Naive thymus-derived CD4-positive, alpha-beta T cell (primary cell): Measurements from ENCODE around the gene SETD2. TPM values are rescaled to one million over a fixed set of nuclear protein-coding genes. Genes with fewer than 3 reads are reported as not detected.

Experiments used
- ATAC-seq: fragments of 150-1000 bp; cut with Tn5 transposase; 2 replicates; pipeline ENCODE4 v1.10.0; 2021; ENCODE audit warnings: mild to moderate bottlenecking, moderate library complexity
- CTCF ChIA-PET: fragments of 350-600 bp; sonication (Branson Sonifier 250); formaldehyde crosslinking; loops from one replicate; lab custom pipeline; 2021; ENCODE audit warnings: antibody characterized with exemption; lab: Charles Lee
- POLR2A ChIA-PET: fragments of 350-600 bp; sonication (Branson Sonifier 250); formaldehyde crosslinking; loops from one replicate; lab custom pipeline; 2021; ENCODE audit warnings: antibody characterized with exemption, inconsistent platforms; lab: Charles Lee
- DNase-seq, 9 donors: peaks; one replicate each; pipeline versions ENCODE4 v3.0.0 to v3.0.0-alpha.2; 2020 to 2022; ENCODE audit warnings: mixed read lengths in 1 of 9
- H3K27ac ChIP-seq: one replicate; pipeline ENCODE4 v1.7.0; 2013; ENCODE audit warnings: mild to moderate bottlenecking, low read depth, low read length, moderate library complexity
- H3K27me3 ChIP-seq, 2 donors: one replicate each; pipeline ENCODE4 v1.7.0; 2013; ENCODE audit warnings: low read length in 2 of 2, mild to moderate bottlenecking in 2 of 2, moderate library complexity in 2 of 2; ENCODE audit not compliant: control insufficient read depth in 2 of 2, insufficient read depth in 2 of 2
- H3K36me3 ChIP-seq, 3 experiments: 1 replicate in 2 of 3; 2 replicates in 1 of 3; pipeline ENCODE4 v1.7.0; 2013; ENCODE audit warnings: low read length in 3 of 3, mild to moderate bottlenecking in 3 of 3, moderate library complexity in 1 of 3; ENCODE audit not compliant: insufficient read depth in 3 of 3, control insufficient read depth in 2 of 3
- H3K4me1 ChIP-seq, 2 donors: one replicate each; pipeline ENCODE4 v1.7.0; 2013; ENCODE audit warnings: low read length in 2 of 2, mild to moderate bottlenecking in 2 of 2, moderate library complexity in 1 of 2; ENCODE audit not compliant: control insufficient read depth in 2 of 2, insufficient read depth in 2 of 2
- H3K4me3 ChIP-seq: 2 replicates; pipeline ENCODE4 v1.7.0; 2013; ENCODE audit warnings: mild to moderate bottlenecking, low read length
- H3K9me3 ChIP-seq, 3 experiments: 1 replicate in 2 of 3; 2 replicates in 1 of 3; pipeline ENCODE4 v1.7.0; 2013; ENCODE audit warnings: low read length in 3 of 3; ENCODE audit not compliant: control insufficient read depth in 2 of 3
- H3K27ac Mint-ChIP-seq, 9 donors: one replicate each; pipeline ENCODE4 v1.8.0; 2020 to 2022; ENCODE audit warnings: mixed read lengths in 9 of 9, mild to moderate bottlenecking in 8 of 9, moderate library complexity in 5 of 9, inconsistent platforms in 2 of 9
- H3K27me3 Mint-ChIP-seq, 5 donors: one replicate each; pipeline ENCODE4 v1.8.0; 2021 to 2022; ENCODE audit warnings: mixed read lengths in 5 of 5, mild to moderate bottlenecking in 1 of 5
- H3K36me3 Mint-ChIP-seq, 5 donors: one replicate each; pipeline ENCODE4 v1.8.0; 2020 to 2022; ENCODE audit warnings: mixed read lengths in 5 of 5, mild to moderate bottlenecking in 3 of 5, inconsistent platforms in 1 of 5
- H3K4me1 Mint-ChIP-seq, 7 donors: one replicate each; pipeline ENCODE4 v1.8.0; 2020 to 2022; ENCODE audit warnings: mixed read lengths in 7 of 7, mild to moderate bottlenecking in 3 of 7, inconsistent platforms in 1 of 7
- H3K4me3 Mint-ChIP-seq, 10 donors: one replicate each; pipeline ENCODE4 v1.8.0; 2020 to 2022; ENCODE audit warnings: mild to moderate bottlenecking in 10 of 10, mixed read lengths in 10 of 10, moderate library complexity in 6 of 10, inconsistent platforms in 2 of 10
- H3K9me3 Mint-ChIP-seq, 11 donors: one replicate each; pipeline ENCODE4 v1.8.0; 2020 to 2022; ENCODE audit warnings: mixed read lengths in 11 of 11, mild to moderate bottlenecking in 4 of 11, inconsistent platforms in 1 of 11, moderate library complexity in 1 of 11
- intact Hi-C, 2 donors: fragments of 100-400 bp; cut with micrococcal nuclease; formaldehyde crosslinking; loops; one replicate each; pipeline ENCODE4 v1.15.1; 2023
- polyA plus RNA-seq, 2 donors: library from polyadenylated mRNA; unstranded; fragments of 300-500 nt; fragmentation: Illumina TruSeq; gene quantifications; one replicate each; pipeline ENCODE4 v1.2.3, GENCODE V29; 2021
- total RNA-seq, 6 experiments: library from RNA in 5 of 6; stranded (reverse) in 5 of 6; gene quantifications; 1 replicate in 5 of 6; 2 replicates in 1 of 6; pipeline ENCODE4 v1.2.3 and lab custom pipeline; 2021 to 2026

Gene SETD2
- total and polyA plus RNA-seq, 7 experiments from 2014 or later, result 11.0 to 77.3 (median 70.0) TPM

GRCh38 chr3:46994801-46995731, 168.8 kb downstream of the SETD2 start:
- Histone ChIP-seq H3K27me3 (no peaks in the 10 kb centered on the region), H3K4me1 (peaks cover 0 to 10% of the 10 kb centered on the region in 2 donors), H3K4me3 (no peak overlapping the region), H3K27ac (no peak overlapping the region), H3K36me3 (peaks cover 0 to 22% (median 2%) of the 10 kb centered on the region in 3 experiments), H3K9me3 (no peaks in the 10 kb centered on the region)
- POLR2A ChIA-PET, result no interaction called here
- Mint-ChIP-seq H3K4me1 (peaks cover 13 to 30% (median 17%) of the 10 kb centered on the region in 7 donors), H3K27me3 (no peaks in the 10 kb centered on the region), H3K27ac (peak overlapping the region in 2 of 9 donors; percentile 6 to 51), H3K36me3 (peaks cover 0 to 16% (median 0%) of the 10 kb centered on the region in 5 donors), H3K9me3 (no peaks in the 10 kb centered on the region), H3K4me3 (no peak overlapping the region)
- intact Hi-C loops, result no loop called here
- CTCF ChIA-PET, result interaction anchor here (1.0 to 2.3 kb wide), 2 partner anchors 72 to 135 kb away, joined by 3 to 6 read pairs; no protein-coding TSS in a partner anchor
- DNase-seq (no peak), ATAC-seq (no peak)

DNA sequence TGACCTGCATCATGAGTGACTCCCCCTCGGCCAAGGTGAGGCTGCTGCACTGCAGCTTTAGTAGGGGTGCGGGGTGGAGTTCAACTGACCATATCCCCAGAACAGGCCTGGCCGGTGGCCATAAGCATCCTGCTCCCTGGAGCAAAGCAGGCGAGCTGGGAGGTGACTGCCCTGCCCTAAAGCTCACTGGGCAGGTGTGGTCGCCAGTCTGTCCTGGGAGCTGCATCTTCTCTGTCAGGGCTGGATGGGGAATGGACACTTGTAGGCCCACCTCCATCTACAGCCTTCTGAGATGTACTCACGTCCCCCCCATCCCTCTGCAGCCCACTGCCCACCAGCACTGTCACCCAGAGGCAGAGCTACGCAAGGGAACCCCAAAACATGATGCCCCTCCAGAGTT, 169.9 kb downstream of the SETD2 start:
- H3K4me3 Mint-ChIP-seq, result no peak overlapping the region
- H3K9me3 ChIP-seq, result no peaks in the 10 kb centered on the region
- H3K27ac Mint-ChIP-seq, result no peak overlapping the region
- no peaks in the 10 kb centered on the region for H3K9me3 Mint-ChIP-seq
- intact Hi-C loops, result no loop called here
- H3K36me3 Mint-ChIP-seq, result peaks cover 0 to 23% (median 0%) of the 10 kb centered on the region in 5 donors
- no peaks in the 10 kb centered on the region for H3K27me3 Mint-ChIP-seq
- no peak overlapping the region for H3K4me3 ChIP-seq
- peaks cover 17 to 34% (median 27%) of the 10 kb centered on the region in 7 donors for H3K4me1 Mint-ChIP-seq
- POLR2A ChIA-PET, result interaction anchor here (0.9 to 1.0 kb wide), 2 partner anchors 12 to 14 kb away, joined by 4 to 5 read pairs; partner anchors contain the start of gene NBEAL2
- no peak overlapping the region for H3K27ac ChIP-seq
- CTCF ChIA-PET, result interaction anchor here (0.9 to 2.3 kb wide), 3 partner anchors 11 to 134 kb away, joined by 3 to 6 read pairs (median 4); no protein-coding TSS in a partner anchor
- H3K27me3 ChIP-seq, result no peaks in the 10 kb centered on the region
- DNase-seq (no peak), ATAC-seq (no peak)
- peaks cover 0 to 11% (median 0%) of the 10 kb centered on the region in 3 experiments for H3K36me3 ChIP-seq
- H3K4me1 ChIP-seq, result peaks cover 6 to 16% of the 10 kb centered on the region in 2 donors

DNA sequence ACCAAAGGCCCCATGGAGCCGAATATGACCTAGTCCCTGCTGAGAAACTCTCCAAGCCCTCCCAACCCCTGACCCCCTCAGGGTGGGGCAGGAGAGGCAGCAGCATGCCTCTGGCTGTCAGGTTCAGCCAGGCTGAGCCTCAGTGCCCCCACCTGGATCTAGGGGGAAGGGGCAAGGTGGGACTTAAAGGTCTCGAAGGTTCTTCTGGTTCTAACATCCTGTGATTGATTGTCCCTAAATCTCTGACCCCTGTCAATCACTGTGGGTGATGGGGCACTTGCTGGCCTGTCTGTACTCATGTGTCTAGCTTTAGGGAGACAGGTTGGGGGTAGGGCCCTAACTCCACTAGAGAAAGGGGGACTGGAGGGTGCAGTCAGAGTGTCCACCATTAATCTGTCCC, 170.6 kb downstream of the SETD2 start:
- Mint-ChIP-seq H3K27me3 (no peaks in the 10 kb centered on the region), H3K4me3 (no peak overlapping the region), H3K4me1 (peaks cover 21 to 41% (median 32%) of the 10 kb centered on the region in 7 donors), H3K36me3 (peaks cover 0 to 27% (median 0%) of the 10 kb centered on the region in 5 donors), H3K27ac (no peak overlapping the region), H3K9me3 (no peaks in the 10 kb centered on the region)
- Histone ChIP-seq H3K4me3 (no peak overlapping the region), H3K4me1 (peaks cover 13 to 19% of the 10 kb centered on the region in 2 donors), H3K27ac (no peak overlapping the region), H3K36me3 (peaks cover 0 to 11% (median 0%) of the 10 kb centered on the region in 3 experiments), H3K27me3 (no peaks in the 10 kb centered on the region), H3K9me3 (no peaks in the 10 kb centered on the region)
- DNase-seq, result no peak
- ATAC-seq, result no peak
- intact Hi-C loops, result no loop called here
- ChIA-PET POLR2A (interaction anchor here (0.9 to 1.0 kb wide), 2 partner anchors 11 to 14 kb away, joined by 4 to 5 read pairs; partner anchors contain the start of gene NBEAL2), CTCF (interaction anchor here (0.9 to 2.3 kb wide), 2 partner anchors 10 to 70 kb away, joined by 4 to 6 read pairs; no protein-coding TSS in a partner anchor)

- peak overlapping the region in 1 of 9 donors; percentile 52 for H3K27ac Mint-ChIP-seq
- ChIA-PET CTCF (interaction anchor here (1.7 kb wide), 1 partner anchor 10 kb away, joined by 4 read pairs; no protein-coding TSS in a partner anchor), POLR2A (interaction anchor here (0.8 kb wide), 1 partner anchor 11 kb away, joined by 3 read pairs; no protein-coding TSS in a partner anchor)
- peaks cover 19 to 46% (median 37%) of the 10 kb centered on the region in 7 donors for H3K4me1 Mint-ChIP-seq
- H3K27me3 Mint-ChIP-seq, result no peaks in the 10 kb centered on the region
- ATAC-seq (no peak), DNase-seq (no peak)
- H3K27me3 ChIP-seq, result no peaks in the 10 kb centered on the region
- intact Hi-C loops, result no loop called here
- H3K4me1 ChIP-seq, result peaks cover 21 to 29% of the 10 kb centered on the region in 2 donors
- H3K9me3 ChIP-seq, result no peaks in the 10 kb centered on the region
- H3K9me3 Mint-ChIP-seq, result no peaks in the 10 kb centered on the region
- no peak overlapping the region for H3K4me3 ChIP-seq
- no peak overlapping the region for H3K4me3 Mint-ChIP-seq
- peaks cover 0 to 11% (median 0%) of the 10 kb centered on the region in 3 experiments for H3K36me3 ChIP-seq
- no peak overlapping the region for H3K27ac ChIP-seq
- peaks cover 0 to 26% (median 0%) of the 10 kb centered on the region in 5 donors for H3K36me3 Mint-ChIP-seq
Observed at GRCh38 chr3:46992231-46992630, 171.7 kb downstream of the SETD2 start.

DNA sequence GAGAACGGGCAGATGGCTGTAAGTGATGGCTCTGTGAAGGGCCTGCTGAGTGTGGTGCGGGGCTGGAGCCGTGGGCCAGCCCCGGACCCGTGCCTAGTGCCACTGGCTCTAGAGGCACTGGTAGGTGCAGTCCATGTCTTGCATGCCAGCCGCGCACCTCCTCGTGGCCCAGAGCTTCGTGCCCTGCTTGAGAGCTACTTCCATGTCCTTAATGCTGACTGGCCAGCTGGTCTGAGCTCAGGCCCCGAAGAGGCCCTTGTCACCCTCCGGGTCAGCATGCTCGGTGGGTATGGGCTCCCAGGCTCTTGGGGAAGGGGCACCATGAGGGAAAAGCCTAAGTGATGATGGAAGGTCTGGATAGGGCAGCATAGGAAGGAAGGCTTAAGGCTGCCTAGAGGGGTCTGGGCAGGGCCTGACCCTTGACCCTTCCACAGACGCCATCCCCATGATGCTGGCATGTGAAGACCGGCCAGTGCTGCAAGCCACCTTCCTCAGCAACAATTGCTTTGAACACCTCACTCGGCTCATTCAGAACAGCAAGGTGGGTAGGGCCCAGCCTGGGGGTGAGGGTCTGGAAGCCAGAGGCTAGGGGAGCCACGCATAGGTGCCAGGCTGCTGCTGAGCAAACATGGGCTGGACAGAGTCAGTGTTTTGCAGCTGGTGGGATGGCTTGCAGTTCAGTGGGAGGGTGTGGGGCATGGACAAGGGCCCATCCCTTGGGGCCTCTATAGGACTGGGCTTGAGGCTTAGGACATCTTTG, 172.3 kb downstream of the SETD2 start:
- Mint-ChIP-seq H3K27me3 (no peaks in the 10 kb centered on the region), H3K27ac (peak overlapping the region in 1 of 9 donors; percentile 16), H3K36me3 (peaks cover 0 to 24% (median 0%) of the 10 kb centered on the region in 5 donors), H3K9me3 (no peaks in the 10 kb centered on the region), H3K4me1 (peaks cover 26 to 47% (median 40%) of the 10 kb centered on the region in 7 donors), H3K4me3 (no peak overlapping the region)
- DNase-seq (no peak), ATAC-seq (no peak)
- Histone ChIP-seq H3K4me3 (no peak overlapping the region), H3K36me3 (peaks cover 0 to 11% (median 0%) of the 10 kb centered on the region in 3 experiments), H3K27ac (no peak overlapping the region), H3K27me3 (no peaks in the 10 kb centered on the region), H3K9me3 (no peaks in the 10 kb centered on the region), H3K4me1 (peaks cover 28 to 31% of the 10 kb centered on the region in 2 donors)
- POLR2A ChIA-PET, result interaction anchor here (0.8 kb wide), 1 partner anchor 11 kb away, joined by 3 read pairs; no protein-coding TSS in a partner anchor
- intact Hi-C loops, result no loop called here
- CTCF ChIA-PET, result interaction anchor here (1.7 kb wide), 1 partner anchor 11 kb away, joined by 4 read pairs; no protein-coding TSS in a partner anchor
